H1 (cell line): Measurements from ENCODE around the gene HMX1. TPM values are rescaled to one million over a fixed set of nuclear protein-coding genes. Genes with fewer than 3 reads are reported as not detected.

Source experiments
- CTCF ChIA-PET: fragments of 300-600 bp; sonication (Branson Sonifier 250); formaldehyde crosslinking; loops from one replicate; lab custom pipeline; 2021; ENCODE audit not compliant: partially characterized antibody; lab: Charles Lee
- POLR2A ChIA-PET: fragments of 300-600 bp; sonication (Branson Sonifier 250); formaldehyde crosslinking; loops from one replicate; lab custom pipeline; 2021; ENCODE audit warnings: inconsistent platforms; ENCODE audit not compliant: partially characterized antibody; lab: Charles Lee
- DNase-seq, 2 experiments: peaks; one replicate each; pipeline versions ENCODE4 v3.0.0 to v3.0.0-alpha.2; 2010 to 2022; ENCODE audit warnings: low spot score in 2 of 2, low read depth in 1 of 2, mixed read lengths in 1 of 2
- FAIRE-seq: peaks from 2 replicates; lab custom pipeline; 2011; peaks lifted over from hg19 to GRCh38; lab: Jason Lieb, UNC
- H2AFZ ChIP-seq: 2 replicates; pipeline ENCODE4 v1.8.1; 2012; ENCODE audit warnings: low read length, inconsistent platforms
- H2AK5ac ChIP-seq: 2 replicates; pipeline ENCODE4 v1.6.1; 2013; ENCODE audit warnings: low read depth, low read length
- H2BK120ac ChIP-seq: replicated peaks from 2 replicates; pipeline ENCODE3; 2013; ENCODE audit warnings: low read depth, low read length, inconsistent platforms
- H2BK12ac ChIP-seq: 2 replicates; pipeline ENCODE4 v1.6.1; 2013; ENCODE audit warnings: low read depth, low read length
- H2BK15ac ChIP-seq: 2 replicates; pipeline ENCODE4 v1.6.1; 2013; ENCODE audit warnings: low read length
- H2BK20ac ChIP-seq: 2 replicates; pipeline ENCODE4 v1.6.1; 2013; ENCODE audit warnings: low read length
- H2BK5ac ChIP-seq: 2 replicates; pipeline ENCODE4 v1.6.1; 2013; ENCODE audit warnings: low read depth, low read length
- H3K14ac ChIP-seq: 2 replicates; pipeline ENCODE4 v1.6.1; 2013; ENCODE audit warnings: inconsistent platforms; ENCODE audit not compliant: insufficient read length
- H3K18ac ChIP-seq: 2 replicates; pipeline ENCODE4 v1.6.1; 2013; ENCODE audit warnings: low read length; ENCODE audit errors: extremely low read depth
- H3K23ac ChIP-seq: 2 replicates; pipeline ENCODE4 v1.6.1; 2013; ENCODE audit warnings: inconsistent platforms; ENCODE audit not compliant: insufficient read length
- H3K23me2 ChIP-seq: 2 replicates; pipeline ENCODE4 v1.6.1; 2013; ENCODE audit warnings: low read depth, low read length
- H3K27ac ChIP-seq: 2 replicates; pipeline ENCODE4 v1.6.1; 2011; ENCODE audit warnings: low read depth, low read length, inconsistent platforms
- H3K27me3 ChIP-seq, 4 experiments: replicated peaks in 1 of 4; 1 replicate in 1 of 4; 2 replicates in 3 of 4; pipeline versions ENCODE4 v1.6.1 to v1.8.1; 2011 to 2013; ENCODE audit warnings: low read length in 3 of 4, mild to moderate bottlenecking in 3 of 4, inconsistent platforms in 2 of 4, mixed read lengths in 2 of 4, moderate library complexity in 1 of 4; ENCODE audit not compliant: control insufficient read depth in 3 of 4, insufficient read depth in 3 of 4; ENCODE audit errors: extremely low read depth in 1 of 4
- H3K36me3 ChIP-seq, 4 experiments: 2 replicates each; pipeline versions ENCODE4 v1.6.1 to v1.8.1; 2011 to 2013; ENCODE audit warnings: mild to moderate bottlenecking in 4 of 4, low read length in 3 of 4, moderate library complexity in 2 of 4, control low read depth in 1 of 4, inconsistent platforms in 1 of 4; ENCODE audit not compliant: insufficient read depth in 4 of 4, control insufficient read depth in 2 of 4
- H3K4ac ChIP-seq: replicated peaks from 2 replicates; pipeline ENCODE3; 2013; ENCODE audit warnings: low read length, low read depth, mixed read lengths, inconsistent platforms; ENCODE audit not compliant: insufficient read length
- H3K4me1 ChIP-seq, 4 experiments: replicated peaks in 1 of 4; 1 replicate in 1 of 4; 2 replicates in 3 of 4; pipeline versions ENCODE4 v1.6.1 to v1.8.1; 2011 to 2013; ENCODE audit warnings: low read length in 3 of 4, inconsistent platforms in 2 of 4, mixed read lengths in 1 of 4; ENCODE audit not compliant: insufficient read depth in 4 of 4, control insufficient read depth in 3 of 4
- H3K4me2 ChIP-seq, 2 experiments: 2 replicates each; pipeline versions ENCODE4 v1.6.1 to v1.8.1; 2011 to 2013; ENCODE audit warnings: low read depth in 2 of 2, low read length in 2 of 2, control low read depth in 1 of 2, inconsistent platforms in 1 of 2, mild to moderate bottlenecking in 1 of 2; ENCODE audit not compliant: insufficient read depth in 1 of 2
- H3K4me3 ChIP-seq, 4 experiments: fragments of 200-600, 300-600 bp in 1 of 4; sonication (generic), shearing (Covaris generic), sonication (Bioruptor Twin) in 1 of 4; 2 replicates each; pipeline versions ENCODE4 v1.5.1 to v1.8.1; 2011 to 2016; ENCODE audit warnings: low read length in 4 of 4, low read depth in 3 of 4, control low read depth in 2 of 4, inconsistent platforms in 2 of 4, mild to moderate bottlenecking in 2 of 4, mixed read lengths in 1 of 4, moderate library complexity in 1 of 4; ENCODE audit not compliant: insufficient read depth in 2 of 4; ENCODE audit errors: extremely low read depth in 1 of 4
- H3K56ac ChIP-seq: replicated peaks from 2 replicates; pipeline ENCODE3; 2013; ENCODE audit warnings: low read depth, mild to moderate bottlenecking, mixed read lengths, low read length, inconsistent platforms; ENCODE audit not compliant: insufficient read length
- H3K79me1 ChIP-seq: 2 replicates; pipeline ENCODE4 v1.6.1; 2013; ENCODE audit warnings: low read depth, low read length, control low read depth
- H3K79me2 ChIP-seq, 2 experiments: 2 replicates each; pipeline versions ENCODE4 v1.6.1 to v1.8.1; 2012 to 2013; ENCODE audit warnings: low read length in 2 of 2, mild to moderate bottlenecking in 2 of 2, inconsistent platforms in 1 of 2; ENCODE audit not compliant: insufficient read depth in 2 of 2, control insufficient read depth in 1 of 2
- H3K9ac ChIP-seq, 4 experiments: replicated peaks in 1 of 4; 1 replicate in 1 of 4; 2 replicates in 3 of 4; pipeline versions ENCODE4 v1.6.1 to v1.8.1; 2011 to 2013; ENCODE audit warnings: low read depth in 3 of 4, low read length in 3 of 4, control low read depth in 2 of 4, mild to moderate bottlenecking in 2 of 4, moderate library complexity in 2 of 4, inconsistent platforms in 1 of 4; ENCODE audit errors: extremely low read depth in 1 of 4
- H3K9me3 ChIP-seq, 2 experiments: 2 replicates each; pipeline versions ENCODE4 v1.6.1 to v1.8.1; 2012 to 2013; ENCODE audit warnings: mild to moderate bottlenecking in 2 of 2, moderate library complexity in 2 of 2, control low read depth in 1 of 2, inconsistent platforms in 1 of 2, low read depth in 1 of 2, low read length in 1 of 2, mixed read lengths in 1 of 2; ENCODE audit not compliant: insufficient read depth in 2 of 2
- H4K20me1 ChIP-seq, 2 experiments: replicated peaks in 1 of 2; 2 replicates each; pipeline versions ENCODE3 to v1.8.1; 2011 to 2013; ENCODE audit warnings: inconsistent platforms in 2 of 2, low read length in 2 of 2, mild to moderate bottlenecking in 1 of 2; ENCODE audit not compliant: insufficient read depth in 2 of 2, control insufficient read depth in 1 of 2
- H4K5ac ChIP-seq: 2 replicates; pipeline ENCODE4 v1.6.1; 2013; ENCODE audit warnings: low read length, low read depth, mixed read lengths, inconsistent platforms; ENCODE audit not compliant: insufficient read length
- H4K8ac ChIP-seq: 2 replicates; pipeline ENCODE4 v1.8.0; 2013; ENCODE audit warnings: mild to moderate bottlenecking, moderate library complexity, low read length, inconsistent platforms; ENCODE audit not compliant: insufficient read depth; ENCODE audit errors: extremely low read depth
- H4K91ac ChIP-seq: replicated peaks from 2 replicates; pipeline ENCODE3; 2013; ENCODE audit warnings: low read length, mixed read lengths, inconsistent platforms; ENCODE audit not compliant: insufficient read length
- BCL11A ChIP-seq, 2 experiments: IDR thresholded peaks; one replicate each; pipeline ENCODE4 v1.6.1; 2011; ENCODE audit warnings: low read depth in 2 of 2, low read length in 2 of 2, mild to moderate bottlenecking in 2 of 2
- BRCA1 ChIP-seq: IDR thresholded peaks from 2 replicates; pipeline ENCODE4 v1.6.1; 2012; ENCODE audit warnings: low read depth, low read length, improper control_type of control experiment
- CBX8 ChIP-seq: fragments of 300-800, 300-1000 bp; sonication (generic); IDR thresholded peaks from 2 replicates; pipeline ENCODE4 v1.7.1; 2016; ENCODE audit warnings: low read depth, low read length, borderline replicate concordance
- CHD1 ChIP-seq: IDR thresholded peaks from 2 replicates; pipeline ENCODE4 v1.6.1; 2012; ENCODE audit warnings: low read depth, low read length, improper control_type of control experiment
- EGR1 ChIP-seq: IDR thresholded peaks from 2 replicates; pipeline ENCODE4 v1.6.1; 2011; ENCODE audit warnings: low read depth, low read length, borderline replicate concordance
- GTF2F1 ChIP-seq: IDR thresholded peaks from 2 replicates; pipeline ENCODE4 v1.6.1; 2012; ENCODE audit warnings: low read depth, low read length, improper control_type of control experiment, borderline replicate concordance
- KDM1A ChIP-seq: fragments of 200-600, 300-600 bp; sonication (generic); IDR thresholded peaks from 2 replicates; pipeline ENCODE4 v1.7.1; 2016; ENCODE audit warnings: mild to moderate bottlenecking, low read length, borderline replicate concordance
- MAFK ChIP-seq: IDR thresholded peaks from 2 replicates; pipeline ENCODE4 v1.6.1; 2012; ENCODE audit warnings: low read depth, mild to moderate bottlenecking, improper control_type of control experiment, low read length
- NRF1 ChIP-seq: IDR thresholded peaks from 2 replicates; pipeline ENCODE4 v1.6.1; 2011; ENCODE audit warnings: mild to moderate bottlenecking, low read depth, low read length, improper control_type of control experiment
- RNF2 ChIP-seq: fragments of 200-900, 300-1000 bp; sonication (generic); IDR thresholded peaks from 2 replicates; pipeline ENCODE4 v1.7.1; 2016; ENCODE audit warnings: borderline replicate concordance, low read depth, mild to moderate bottlenecking, antibody characterized with exemption, low read length; ENCODE audit not compliant: poor library complexity, severe bottlenecking; ENCODE audit errors: missing control alignments
- RXRA ChIP-seq: IDR thresholded peaks from 2 replicates; pipeline ENCODE4 v1.6.1; 2011; ENCODE audit warnings: low read depth, mild to moderate bottlenecking, low read length, moderate library complexity; ENCODE audit not compliant: insufficient read depth
- SP1 ChIP-seq: IDR thresholded peaks from 2 replicates; pipeline ENCODE4 v1.6.1; 2011; ENCODE audit warnings: low read depth, low read length
- SRF ChIP-seq: IDR thresholded peaks from 2 replicates; pipeline ENCODE4 v1.6.1; 2011; ENCODE audit warnings: mild to moderate bottlenecking, low read depth, low read length, moderate library complexity
- WGBS, 2 experiments: shearing (Covaris generic) in 1 of 2; methylation state at CpG; one replicate each; pipeline versions ENCODE4 v1.1.6 to v1.1.7; 2013 to 2015; ENCODE audit warnings: low lambda C conversion rate in 2 of 2, mixed read lengths in 2 of 2, inconsistent platforms in 1 of 2, low coverage in 1 of 2, missing lambda C conversion rate in 1 of 2; ENCODE audit not compliant: insufficient replicate concordance in 2 of 2, insufficient coverage in 1 of 2, insufficient read length in 1 of 2; ENCODE audit errors: extremely low coverage in 1 of 2, missing lambda C conversion rate in 1 of 2; 5-methylcytosine and 5-hydroxymethylcytosine counted together
- polyA plus RNA-seq, 7 experiments: library from polyadenylated mRNA; depleted of rRNA in 3 of 7; stranded (reverse) in 5 of 7; unstranded in 2 of 7; fragments of >200 nt in 5 of 7; fragments of 200-250 nt in 2 of 7; gene quantifications; 1 replicate in 5 of 7; 2 replicates in 1 of 7; 4 replicates in 1 of 7; pipeline versions ENCODE4 v1.2.1 to v1.2.3, GENCODE V29; 2011 to 2013; ENCODE audit warnings: missing spikeins in 2 of 7, mixed read lengths in 2 of 7
- total RNA-seq: library from RNA; stranded (reverse); fragmentation: NEBNext Ultra II Directional; extraction: Animal tissue kit (Norgen Biotek cat#: 25700); gene quantifications from 2 replicates; pipeline ENCODE4 v1.2.1, GENCODE V29; 2021

HMX1 gene
- total and polyA plus RNA-seq, 2 of the 8 experiments (the other 6 are each of a cell fraction or from before 2014, with no cell fraction given): 0.26 TPM; not detected in 1

DNA sequence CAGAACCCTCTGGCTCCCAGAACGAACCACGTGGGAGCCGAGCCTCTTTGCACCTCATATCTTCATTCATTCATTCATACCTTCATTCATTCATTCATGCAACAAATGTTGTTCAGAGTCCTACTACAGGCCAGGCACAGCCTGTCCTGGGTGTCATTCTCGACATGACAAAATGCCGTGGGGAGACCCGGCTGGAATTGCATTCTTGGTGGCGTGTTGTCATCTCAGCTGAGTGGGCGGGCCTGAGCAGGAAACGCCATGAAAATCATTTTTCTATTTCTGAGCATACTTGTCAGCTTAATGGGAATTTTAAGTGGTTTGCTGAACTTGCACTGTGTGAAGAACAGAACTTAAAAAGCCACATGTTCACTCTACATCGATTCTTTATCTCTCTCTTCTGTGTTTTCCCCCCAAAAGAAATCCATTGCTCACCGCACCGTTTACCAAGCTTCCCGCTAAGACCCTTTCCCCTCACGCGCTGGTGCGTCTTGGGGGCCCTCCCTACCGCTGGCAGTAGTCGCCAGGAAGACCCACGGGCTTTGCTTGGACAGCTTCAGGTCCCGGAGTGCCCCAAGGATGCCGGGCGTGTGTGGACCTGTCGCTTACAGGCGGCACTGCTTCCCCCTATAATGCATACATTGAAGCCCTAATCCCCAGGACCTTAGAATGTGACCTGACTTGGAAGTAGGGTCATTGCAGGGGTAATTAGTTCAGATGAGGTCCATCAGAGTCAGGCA, 41.6 kb upstream of the HMX1 start:
- WGBS, 2 experiments: 87% methylated on average over 24 of the region's 24 CpGs; no CpG with 5 or more reads in 1 of the 2 experiments
- TF ChIP-seq SRF (no peak), SP1 (no peak), RNF2 (no peak), EGR1 (no peak), CBX8 (no peak), GTF2F1 (no peak), KDM1A (no peak), NRF1 (no peak), RXRA (no peak), CHD1 (no peak), BRCA1 (no peak), MAFK (no peak), BCL11A (IDR thresholded peaks at IDR 0.05; ENCODE audit: low read depth in 2 of 2, low read length in 2 of 2) (no peak)

More for the DNA sequence above, 41.6 kb upstream of the HMX1 start:
- Histone ChIP-seq H2BK5ac (no peak overlapping the region), H3K36me3 (no peaks in the 10 kb centered on the region), H4K20me1 (no peaks in the 10 kb centered on the region), H3K4me3 (no peak overlapping the region), H4K8ac (no peak overlapping the region), H4K91ac (no peak overlapping the region), H2AK5ac (no peak overlapping the region), H3K18ac (no peak overlapping the region), H3K23ac (no peak overlapping the region), H3K56ac (no peak overlapping the region), H3K27me3 (peaks cover 0 to 13% (median 5%) of the 10 kb centered on the region in 4 experiments; a peak in 2 of 7 replicates), H3K4me2 (no peak overlapping the region), H2BK20ac (no peak overlapping the region), H4K5ac (no peak overlapping the region), H2BK12ac (no peak overlapping the region), H2BK15ac (no peak overlapping the region), H2AFZ (no peak overlapping the region), H3K27ac (no peak overlapping the region), H3K9ac (no peak overlapping the region), H3K9me3 (no peaks in the 10 kb centered on the region; a peak in 1 of 4 replicates), H3K79me1 (no peaks in the 10 kb centered on the region), H3K23me2 (no peaks in the 10 kb centered on the region), H3K14ac (no peak overlapping the region), H3K4ac (no peak overlapping the region), H2BK120ac (no peak overlapping the region), H3K4me1 (no peaks in the 10 kb centered on the region), H3K79me2 (no peaks in the 10 kb centered on the region)
- ChIA-PET POLR2A (no interaction called here), CTCF (interaction anchor here (0.7 kb wide), 1 partner anchor 698 kb away, joined by 3 read pairs; no protein-coding TSS in a partner anchor)
- DNase-seq (peak in 1 of 2 experiments; percentile 41), FAIRE-seq (no peak)
